ENCODE measurements around the gene SUGCT.

The SUGCT gene

DNA sequence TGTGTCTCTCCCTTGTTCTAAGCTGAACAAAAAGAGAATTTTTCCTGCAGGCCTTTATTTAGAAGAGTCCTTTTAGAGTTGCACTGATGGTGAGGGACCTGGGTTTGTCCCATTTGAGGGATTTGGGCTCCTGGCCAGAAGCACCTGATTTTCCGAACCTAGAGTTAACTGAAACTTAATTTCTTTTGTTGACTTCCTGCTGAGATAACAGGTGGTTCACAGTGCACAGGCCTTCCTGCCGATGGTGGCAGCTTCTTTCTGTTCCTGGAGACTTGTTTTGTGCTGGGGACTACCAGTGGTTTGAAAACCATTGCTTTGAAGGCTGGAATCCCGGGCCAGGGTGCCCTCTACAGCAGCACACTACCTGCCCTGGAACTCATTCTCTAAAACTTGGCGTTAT, 99.2 kb downstream of the SUGCT start:
- H3K9me3 ChIP-seq (ENCODE audit: insufficient read depth, low read depth, low read length) = no peaks in the 10 kb centered on the region
- no peaks in the 10 kb centered on the region for H3K27me3 ChIP-seq (ENCODE audit: insufficient read depth, low read length, poor library complexity, severe bottlenecking)
- TF ChIP-seq EZH2phosphoT487 (IDR thresholded peaks at IDR 0.05; ENCODE audit: borderline replicate concordance) (no peak), CTCF (conservative IDR thresholded peaks at IDR 0.05; ENCODE audit: low read length) (no peak)
- H3K36me3 ChIP-seq (ENCODE audit: insufficient read depth, low read length) = no peaks in the 10 kb centered on the region
- H3K4me1 ChIP-seq (ENCODE audit: insufficient read depth, low read length, poor library complexity, severe bottlenecking) = no peaks in the 10 kb centered on the region
- no peak overlapping the region for H3K9ac ChIP-seq (ENCODE audit: low read depth, low read length, poor library complexity, severe bottlenecking)
- H3K4me2 ChIP-seq (ENCODE audit: low read depth, low read length, poor library complexity, severe bottlenecking) = no peak overlapping the region
- no peaks in the 10 kb centered on the region for H3K9me2 ChIP-seq (replicated peaks; ENCODE audit: low read depth, low read length)
- no peaks in the 10 kb centered on the region for H3K79me2 ChIP-seq (ENCODE audit: insufficient read depth, low read length)
- no peaks in the 10 kb centered on the region for H4K20me1 ChIP-seq (ENCODE audit: insufficient read depth, low read length, poor library complexity, severe bottlenecking)
- no peaks in the 10 kb centered on the region for H3F3A ChIP-seq (ENCODE audit: low read depth)
- peak overlapping the region; percentile 77 for H2AFZ ChIP-seq (ENCODE audit: low read length)
- H3K4me3 ChIP-seq (ENCODE audit: low read length, poor library complexity, severe bottlenecking) = no peak overlapping the region

DNA sequence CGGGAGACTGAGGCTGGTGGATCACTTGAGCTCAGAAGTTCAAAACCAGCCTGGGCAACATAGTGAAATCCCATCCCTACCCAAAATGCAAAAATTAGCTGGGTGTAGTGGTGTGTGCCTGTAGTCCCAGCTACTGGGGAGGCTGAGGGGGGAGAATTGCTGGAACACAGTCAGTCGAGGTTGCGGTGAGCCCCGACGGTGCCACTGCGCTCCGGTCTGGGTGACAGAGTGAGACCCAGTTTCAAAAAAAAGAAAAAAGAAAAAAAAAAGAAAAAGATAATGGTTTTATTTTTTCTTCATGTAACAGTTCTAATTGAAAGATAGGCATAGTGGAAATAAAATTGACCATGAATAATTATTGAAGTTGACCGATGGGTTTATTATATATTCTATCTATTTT, 99.9 kb downstream of the SUGCT start:
- H3F3A ChIP-seq (ENCODE audit: low read depth) = no peaks in the 10 kb centered on the region
- H3K9ac ChIP-seq (ENCODE audit: low read depth, low read length, poor library complexity, severe bottlenecking) = no peak overlapping the region
- H3K4me2 ChIP-seq (ENCODE audit: low read depth, low read length, poor library complexity, severe bottlenecking) = no peak overlapping the region
- no peaks in the 10 kb centered on the region for H3K4me1 ChIP-seq (ENCODE audit: insufficient read depth, low read length, poor library complexity, severe bottlenecking)
- TF ChIP-seq EZH2phosphoT487 (IDR thresholded peaks at IDR 0.05; ENCODE audit: borderline replicate concordance) = no peak
- no peak for TF ChIP-seq CTCF (conservative IDR thresholded peaks at IDR 0.05; ENCODE audit: low read length)
- H2AFZ ChIP-seq (ENCODE audit: low read length) = no peak overlapping the region
- H3K9me3 ChIP-seq (ENCODE audit: insufficient read depth, low read depth, low read length) = no peaks in the 10 kb centered on the region
- no peaks in the 10 kb centered on the region for H4K20me1 ChIP-seq (ENCODE audit: insufficient read depth, low read length, poor library complexity, severe bottlenecking)
- no peaks in the 10 kb centered on the region for H3K27me3 ChIP-seq (ENCODE audit: insufficient read depth, low read length, poor library complexity, severe bottlenecking)
- no peaks in the 10 kb centered on the region for H3K79me2 ChIP-seq (ENCODE audit: insufficient read depth, low read length)
- no peaks in the 10 kb centered on the region for H3K36me3 ChIP-seq (ENCODE audit: insufficient read depth, low read length)
- no peaks in the 10 kb centered on the region for H3K9me2 ChIP-seq (replicated peaks; ENCODE audit: low read depth, low read length)
- no peak overlapping the region for H3K4me3 ChIP-seq (ENCODE audit: low read length, poor library complexity, severe bottlenecking)

DNA sequence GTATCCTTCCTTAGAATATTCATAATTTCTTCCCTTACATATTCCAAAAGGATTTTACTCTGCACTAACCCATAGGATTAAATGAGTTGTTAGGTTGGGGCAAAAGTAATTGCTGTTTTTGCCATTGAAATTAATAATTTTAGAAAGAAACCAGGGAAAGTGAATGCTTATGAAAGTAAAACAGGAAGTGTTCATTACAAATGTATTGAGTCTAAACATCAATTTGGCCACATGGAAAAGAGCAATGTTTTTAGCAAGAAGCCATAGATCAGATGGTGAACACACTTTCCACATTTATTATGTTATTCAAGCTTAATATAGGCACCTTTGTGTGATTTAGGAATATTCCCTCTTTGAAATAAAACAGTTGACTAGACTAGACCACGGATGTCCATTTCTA, 102.9 kb downstream of the SUGCT start:
- Histone ChIP-seq H3K4me2 (ENCODE audit: low read depth, low read length, poor library complexity, severe bottlenecking) (no peak overlapping the region), H3K9me2 (replicated peaks; ENCODE audit: low read depth, low read length) (no peaks in the 10 kb centered on the region), H3K4me1 (ENCODE audit: insufficient read depth, low read length, poor library complexity, severe bottlenecking) (no peaks in the 10 kb centered on the region), H4K20me1 (ENCODE audit: insufficient read depth, low read length, poor library complexity, severe bottlenecking) (no peaks in the 10 kb centered on the region), H2AFZ (ENCODE audit: low read length) (no peak overlapping the region), H3K27me3 (ENCODE audit: insufficient read depth, low read length, poor library complexity, severe bottlenecking) (no peaks in the 10 kb centered on the region), H3K9ac (ENCODE audit: low read depth, low read length, poor library complexity, severe bottlenecking) (no peak overlapping the region), H3K4me3 (ENCODE audit: low read length, poor library complexity, severe bottlenecking) (no peak overlapping the region), H3K79me2 (ENCODE audit: insufficient read depth, low read length) (no peaks in the 10 kb centered on the region), H3K9me3 (ENCODE audit: insufficient read depth, low read depth, low read length) (no peaks in the 10 kb centered on the region), H3F3A (ENCODE audit: low read depth) (no peaks in the 10 kb centered on the region), H3K36me3 (ENCODE audit: insufficient read depth, low read length) (no peaks in the 10 kb centered on the region)
- TF ChIP-seq EZH2phosphoT487 (IDR thresholded peaks at IDR 0.05; ENCODE audit: borderline replicate concordance) (no peak), CTCF (conservative IDR thresholded peaks at IDR 0.05; ENCODE audit: low read length) (no peak)
